Activated T-helper 17 cell treated with anti-CD3 and anti-CD28 coated beads, Interleukin-2, amount 50 U/mL, for 72 hours (primary cell): ENCODE results near the gene DCT. TPM values are rescaled to one million over a fixed set of nuclear protein-coding genes. Genes with fewer than 3 reads are reported as not detected.
A peak's percentile ranks its signal among the peaks of the same experiment; 100 is the strongest.

Source experiments
- ATAC-seq: fragments of 150-1000 bp; cut with Tn5 transposase; replicated peaks from 2 replicates; pipeline ENCODE4 v1.10.0; 2021; ENCODE audit warnings: mild to moderate bottlenecking, moderate library complexity
- H3K27ac Mint-ChIP-seq: one replicate; pipeline ENCODE4 v1.8.0; 2022; ENCODE audit warnings: mixed read lengths
- H3K27me3 Mint-ChIP-seq: one replicate; pipeline ENCODE4 v1.8.0; 2022; ENCODE audit warnings: mixed read lengths
- H3K36me3 Mint-ChIP-seq: one replicate; pipeline ENCODE4 v1.8.0; 2022; ENCODE audit warnings: low read depth, mild to moderate bottlenecking, mixed read lengths
- H3K4me1 Mint-ChIP-seq: one replicate; pipeline ENCODE4 v1.8.0; 2022; ENCODE audit warnings: mixed read lengths
- H3K4me3 Mint-ChIP-seq: one replicate; pipeline ENCODE4 v1.8.0; 2022; ENCODE audit warnings: mild to moderate bottlenecking, mixed read lengths
- H3K9me3 Mint-ChIP-seq: one replicate; pipeline ENCODE4 v1.8.0; 2022; ENCODE audit warnings: mixed read lengths
- total RNA-seq, 2 donors: library from RNA; stranded (reverse); gene quantifications; one replicate each; pipeline ENCODE4 v1.2.3, GENCODE V29; 2022

The DCT gene
- total RNA-seq, 2 donors from 2014 or later, result 0.29 TPM; not detected in 1

DNA sequence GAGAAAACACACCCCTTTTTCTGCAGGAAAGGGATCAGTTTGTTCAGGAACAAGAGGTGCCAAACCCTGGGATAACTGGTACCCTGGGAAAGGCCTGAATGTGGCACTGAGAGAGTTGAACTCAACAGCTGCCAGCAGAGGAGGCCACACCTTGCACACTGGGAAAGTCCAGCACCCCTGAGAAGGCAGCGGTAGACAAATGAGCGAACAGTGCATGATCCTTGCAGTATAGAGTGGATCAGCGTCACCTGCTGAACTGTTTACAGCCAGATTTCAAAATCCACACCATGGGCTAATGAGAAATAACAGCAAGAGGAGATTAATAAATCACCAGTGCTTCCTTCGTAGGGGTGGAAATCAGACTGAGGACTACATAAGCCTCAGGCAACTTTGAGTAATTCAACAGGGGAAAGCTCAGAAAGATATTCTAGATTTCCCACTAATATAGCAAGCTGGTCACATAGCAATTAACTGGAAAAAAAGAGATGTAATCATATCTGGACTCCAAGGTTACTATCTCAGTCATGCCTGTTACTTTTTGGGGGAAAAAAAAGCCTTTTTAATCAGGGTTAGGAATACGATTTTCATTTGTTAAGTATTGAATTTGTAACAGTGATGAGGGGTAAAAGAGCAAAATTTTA lies 52.0 kb downstream of the DCT start:
- ATAC-seq, result no peak
- Mint-ChIP-seq H3K4me3 (no peak overlapping the region), H3K36me3 (no peaks in the 10 kb centered on the region), H3K27me3 (peaks cover 19% of the 10 kb centered on the region), H3K9me3 (no peaks in the 10 kb centered on the region), H3K4me1 (no peaks in the 10 kb centered on the region), H3K27ac (no peak overlapping the region)

DNA sequence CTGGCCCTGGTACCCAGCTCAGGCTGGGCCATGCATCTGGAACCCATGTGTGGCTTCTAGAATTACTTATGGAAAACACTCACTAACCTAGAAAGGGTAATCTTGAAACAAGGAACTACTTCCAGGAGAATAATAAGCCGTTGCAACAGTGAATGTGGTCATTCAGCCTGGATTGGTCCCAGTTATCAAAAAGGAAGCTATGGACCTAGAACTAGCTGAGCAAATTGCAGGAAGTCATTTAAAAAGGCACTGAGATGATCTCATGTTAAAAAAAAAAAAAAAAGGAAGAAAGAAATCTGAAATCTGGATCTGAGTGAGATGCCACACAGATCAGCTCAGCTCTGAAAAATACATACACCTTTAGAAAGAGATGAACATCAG lies 59.6 kb downstream of the DCT start:
- Mint-ChIP-seq H3K27me3 (peaks cover 25% of the 10 kb centered on the region), H3K36me3 (no peaks in the 10 kb centered on the region), H3K4me3 (no peak overlapping the region), H3K4me1 (peaks cover 15% of the 10 kb centered on the region), H3K27ac (peak overlapping the region; percentile 93), H3K9me3 (no peaks in the 10 kb centered on the region)
- ATAC-seq, result no peak

DNA sequence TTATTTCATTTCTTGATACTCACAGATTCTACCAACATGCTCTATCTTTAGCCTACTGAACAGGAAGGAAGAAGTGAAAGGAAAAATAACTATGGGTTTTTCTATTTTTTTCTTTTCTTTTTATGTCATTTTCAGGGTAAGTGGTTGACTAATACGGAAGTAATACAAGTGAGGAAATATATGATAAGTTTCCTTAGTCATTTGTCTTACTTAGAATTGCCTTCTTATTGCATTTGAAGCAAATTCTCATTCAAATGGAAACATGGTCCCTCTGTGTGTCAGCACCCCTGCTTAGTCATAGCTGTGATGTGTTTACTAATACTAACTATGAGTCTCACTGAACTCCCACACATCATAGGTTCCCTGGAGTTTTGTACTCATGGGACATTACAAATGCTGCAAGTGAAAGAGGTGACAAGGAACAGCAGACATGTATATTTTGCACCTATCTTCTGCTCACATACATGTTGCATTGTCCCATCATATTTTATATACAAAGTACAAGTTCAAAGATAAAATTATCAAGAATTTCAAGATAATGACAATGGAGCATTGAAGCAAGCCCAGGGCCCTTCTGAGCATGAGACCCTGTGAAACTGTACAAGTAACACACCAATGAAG lies 60.1 kb downstream of the DCT start:
- Mint-ChIP-seq H3K4me3 (peak overlapping the region; percentile 68), H3K36me3 (no peaks in the 10 kb centered on the region), H3K27ac (peak overlapping the region; percentile 93), H3K4me1 (peaks cover 15% of the 10 kb centered on the region), H3K27me3 (peaks cover 23% of the 10 kb centered on the region), H3K9me3 (no peaks in the 10 kb centered on the region)
- peak; percentile 95 for ATAC-seq

DNA sequence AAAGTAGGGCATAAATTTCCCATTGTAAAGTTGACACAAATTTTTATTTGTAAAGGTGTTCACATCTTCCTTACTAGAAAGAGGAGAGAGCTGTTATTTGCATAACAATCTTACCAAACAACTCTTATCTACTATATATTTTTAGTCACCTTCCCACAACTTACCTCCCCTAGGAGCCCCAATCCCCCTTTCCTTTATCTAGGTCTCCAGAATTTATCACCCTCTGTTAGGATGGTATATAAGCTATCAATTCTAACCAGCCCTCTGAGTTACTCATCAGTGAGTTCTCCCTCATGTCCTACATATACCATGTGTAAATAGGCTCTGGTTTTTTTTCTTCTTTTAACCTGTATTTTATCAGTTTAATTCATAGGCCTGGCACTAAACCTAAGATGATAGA lies 62.2 kb downstream of the DCT start:
- peaks cover 15% of the 10 kb centered on the region for H3K4me1 Mint-ChIP-seq
- H3K27me3 Mint-ChIP-seq, result peaks cover 18% of the 10 kb centered on the region
- ATAC-seq, result no peak
- H3K4me3 Mint-ChIP-seq, result no peak overlapping the region
- no peak overlapping the region for H3K27ac Mint-ChIP-seq
- H3K9me3 Mint-ChIP-seq, result no peaks in the 10 kb centered on the region
- no peaks in the 10 kb centered on the region for H3K36me3 Mint-ChIP-seq

DNA sequence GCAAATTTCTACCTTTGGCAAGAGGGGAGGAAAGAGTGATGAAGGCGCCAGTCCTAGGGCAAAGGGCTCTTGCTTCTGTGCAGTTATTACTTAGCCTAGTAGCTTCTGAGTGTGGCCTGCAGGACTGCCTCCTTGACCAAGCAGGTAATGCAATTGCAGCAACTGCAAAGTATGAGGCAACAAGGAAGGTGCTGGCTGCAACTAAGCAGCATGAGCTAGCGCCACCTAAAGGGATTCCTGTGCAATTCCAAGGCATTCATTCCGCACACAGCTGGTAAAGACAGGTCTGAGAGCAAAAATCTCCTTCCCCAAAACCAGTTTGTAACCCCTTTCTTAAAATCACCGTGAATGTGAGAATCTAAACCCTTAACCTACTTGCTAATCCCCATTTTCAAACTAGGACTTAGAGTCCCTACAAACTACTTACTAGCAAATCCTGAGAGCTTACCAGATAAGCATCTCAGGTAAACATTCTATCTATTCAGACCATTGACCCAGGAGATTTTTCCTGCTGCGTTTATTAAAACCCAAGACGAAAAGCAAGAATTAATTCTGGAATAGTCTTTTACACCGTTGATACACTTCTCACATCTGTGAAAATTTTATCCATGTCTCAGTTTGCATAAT lies 62.9 kb downstream of the DCT start:
- Mint-ChIP-seq H3K4me3 (no peak overlapping the region), H3K4me1 (peaks cover 15% of the 10 kb centered on the region), H3K27me3 (peaks cover 18% of the 10 kb centered on the region), H3K27ac (no peak overlapping the region), H3K36me3 (no peaks in the 10 kb centered on the region), H3K9me3 (no peaks in the 10 kb centered on the region)
- ATAC-seq, result no peak

DNA sequence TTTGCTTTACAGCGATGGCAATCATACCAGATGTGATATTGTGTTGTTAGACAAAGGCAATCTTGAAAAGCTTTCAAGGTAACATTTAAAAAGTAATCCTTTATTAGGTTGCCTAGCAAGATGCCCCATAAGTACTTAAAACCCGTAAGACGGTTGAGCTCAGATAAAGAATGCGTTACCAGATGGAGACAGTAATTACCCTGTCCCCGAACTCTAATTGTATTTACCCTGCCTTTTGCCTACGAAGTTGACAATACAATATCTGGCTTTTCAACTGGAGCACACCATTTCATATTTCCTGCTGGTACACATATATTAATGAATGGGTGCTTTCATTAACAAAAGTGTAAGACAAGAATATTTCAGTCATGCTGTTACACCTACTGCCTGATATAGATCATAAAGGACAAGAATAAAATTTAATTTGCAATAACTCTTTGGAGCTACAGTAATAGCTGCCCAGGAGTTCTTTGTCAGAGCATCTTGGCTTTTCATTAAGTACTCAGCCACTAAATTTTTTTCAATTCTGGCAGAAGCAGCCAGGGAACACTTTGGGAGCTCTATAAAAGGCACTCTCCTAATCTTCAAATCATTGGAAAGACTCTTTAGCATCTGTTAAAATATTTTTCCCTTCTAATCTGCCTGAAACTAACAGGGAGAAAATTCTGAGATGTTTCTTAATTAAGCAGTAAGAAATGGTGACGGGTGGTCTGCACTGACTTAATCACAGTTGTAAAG lies 63.8 kb downstream of the DCT start:
- Mint-ChIP-seq H3K36me3 (no peaks in the 10 kb centered on the region), H3K4me1 (peaks cover 15% of the 10 kb centered on the region), H3K9me3 (no peaks in the 10 kb centered on the region), H3K27me3 (peaks cover 17% of the 10 kb centered on the region), H3K4me3 (no peak overlapping the region), H3K27ac (no peak overlapping the region)
- no peak for ATAC-seq

DNA sequence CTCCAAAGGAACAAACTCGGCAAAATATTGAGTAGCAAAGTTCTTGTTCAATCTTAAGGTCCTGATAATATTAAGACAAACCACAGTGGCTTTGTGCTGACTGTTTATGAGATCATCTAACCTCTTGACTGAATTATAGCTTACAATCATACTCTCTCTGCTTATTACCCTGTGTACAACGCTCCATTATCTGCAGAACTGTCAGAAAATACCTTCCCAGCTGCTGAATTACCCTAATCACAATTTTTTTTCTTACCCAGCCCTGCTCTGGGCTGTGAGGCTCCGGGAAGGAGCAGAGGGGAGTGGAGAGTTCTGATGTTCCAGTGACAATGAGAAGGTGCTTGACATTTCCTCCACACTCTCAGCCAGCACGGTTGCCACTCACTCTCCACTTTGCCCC lies 64.8 kb downstream of the DCT start:
- Mint-ChIP-seq H3K27me3 (peaks cover 17% of the 10 kb centered on the region), H3K9me3 (no peaks in the 10 kb centered on the region), H3K36me3 (no peaks in the 10 kb centered on the region), H3K4me1 (peaks cover 11% of the 10 kb centered on the region), H3K27ac (no peak overlapping the region), H3K4me3 (no peak overlapping the region)
- no peak for ATAC-seq

DNA sequence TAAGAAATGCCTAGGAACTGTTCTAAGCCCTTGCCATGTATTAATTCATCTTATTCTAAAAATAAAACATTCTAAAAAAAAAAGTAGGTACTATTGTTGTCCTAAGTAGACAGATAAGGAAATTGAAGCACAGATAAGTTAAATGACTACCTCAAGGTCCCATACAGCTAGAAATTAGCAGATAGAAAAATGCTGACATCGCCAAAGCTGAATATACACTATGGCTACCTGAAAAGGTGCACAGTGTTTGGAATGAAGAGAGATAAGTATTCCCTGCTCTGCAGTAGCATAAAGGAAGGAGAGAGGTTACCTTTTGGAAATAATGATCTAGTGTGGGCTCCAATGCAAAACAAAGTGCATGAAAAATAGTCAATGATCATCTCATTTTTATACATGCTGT lies 65.3 kb downstream of the DCT start:
- Mint-ChIP-seq H3K27me3 (peaks cover 17% of the 10 kb centered on the region), H3K9me3 (no peaks in the 10 kb centered on the region), H3K36me3 (no peaks in the 10 kb centered on the region), H3K4me3 (no peak overlapping the region), H3K27ac (no peak overlapping the region), H3K4me1 (peaks cover 7% of the 10 kb centered on the region)
- no peak for ATAC-seq

DNA sequence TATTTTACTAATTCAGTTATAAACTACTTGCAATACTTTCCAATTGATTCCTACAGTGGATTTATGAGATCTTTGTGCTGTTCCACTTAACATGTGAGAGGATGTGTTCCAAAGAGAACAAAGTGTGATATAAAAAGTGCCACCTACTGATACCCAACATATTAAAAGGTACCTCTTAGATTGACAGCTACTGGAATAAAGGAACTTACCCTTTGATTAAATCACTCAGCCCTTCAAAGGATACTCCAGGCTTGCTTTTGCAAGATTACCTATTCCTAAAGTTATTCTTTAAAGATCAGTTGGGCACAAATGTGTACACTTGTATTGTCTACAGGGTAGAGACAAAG lies 65.9 kb downstream of the DCT start:
- Mint-ChIP-seq H3K36me3 (no peaks in the 10 kb centered on the region), H3K27me3 (peaks cover 22% of the 10 kb centered on the region), H3K9me3 (peaks cover 4% of the 10 kb centered on the region), H3K27ac (no peak overlapping the region), H3K4me3 (no peak overlapping the region), H3K4me1 (peaks cover 1% of the 10 kb centered on the region)
- no peak for ATAC-seq

DNA sequence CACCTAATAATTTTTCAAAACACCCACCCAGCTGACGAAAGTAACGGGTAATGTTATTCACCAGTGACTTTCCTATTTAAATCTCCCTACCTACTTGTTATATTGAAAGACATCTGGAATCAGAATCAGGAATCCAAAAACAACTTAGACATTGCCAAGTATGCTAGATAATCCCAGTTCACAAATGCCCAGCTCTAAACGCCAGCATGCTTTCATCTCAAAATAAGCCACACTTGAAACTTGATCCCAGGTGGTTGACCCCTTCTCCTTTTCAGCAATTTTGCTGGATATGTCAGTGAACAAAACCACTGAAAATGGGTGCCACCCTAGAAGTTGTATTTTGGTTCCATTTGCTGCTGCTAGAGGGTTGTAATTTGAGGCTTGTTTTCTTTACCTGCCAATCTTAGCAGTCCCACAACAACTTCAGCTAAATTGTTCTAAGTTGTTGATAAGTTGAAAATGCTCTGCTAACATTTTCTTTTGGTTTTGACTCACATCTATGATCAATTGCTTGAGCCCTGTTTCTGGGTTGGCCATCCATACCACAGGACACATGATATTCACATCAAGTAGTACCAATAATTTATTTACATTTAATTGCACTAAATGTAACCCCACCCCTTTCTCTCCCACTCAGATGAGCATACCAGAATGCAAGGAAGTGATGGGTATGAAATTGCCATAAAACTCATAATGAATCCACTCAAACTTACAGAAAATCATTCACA lies 66.4 kb downstream of the DCT start:
- ATAC-seq, result no peak
- Mint-ChIP-seq H3K9me3 (peaks cover 4% of the 10 kb centered on the region), H3K4me3 (no peak overlapping the region), H3K27ac (no peak overlapping the region), H3K27me3 (peaks cover 27% of the 10 kb centered on the region), H3K4me1 (no peaks in the 10 kb centered on the region), H3K36me3 (no peaks in the 10 kb centered on the region)

DNA sequence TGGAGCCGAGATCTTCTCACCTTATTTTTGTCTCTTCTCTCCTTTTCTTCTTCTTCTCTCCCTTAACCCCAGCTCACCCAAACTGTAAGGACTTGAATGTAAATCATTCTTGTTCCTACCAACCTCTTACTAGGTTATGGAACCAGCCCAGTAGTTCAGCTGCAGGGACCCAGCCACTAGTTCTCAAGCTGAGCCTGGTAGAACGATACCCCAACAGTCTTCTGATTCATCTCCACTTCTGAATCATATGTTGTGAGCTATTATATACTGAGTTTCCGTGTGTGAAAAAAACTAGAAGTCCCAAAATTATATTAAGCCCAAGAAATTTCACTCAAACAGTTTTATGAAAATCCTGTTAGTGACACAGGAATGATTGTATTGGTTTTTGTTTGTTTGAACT lies 67.7 kb downstream of the DCT start:
- no peak overlapping the region for H3K4me3 Mint-ChIP-seq
- peaks cover 27% of the 10 kb centered on the region for H3K27me3 Mint-ChIP-seq
- no peak overlapping the region for H3K27ac Mint-ChIP-seq
- no peaks in the 10 kb centered on the region for H3K36me3 Mint-ChIP-seq
- ATAC-seq, result peak; percentile 46
- no peaks in the 10 kb centered on the region for H3K4me1 Mint-ChIP-seq
- peaks cover 4% of the 10 kb centered on the region for H3K9me3 Mint-ChIP-seq

DNA sequence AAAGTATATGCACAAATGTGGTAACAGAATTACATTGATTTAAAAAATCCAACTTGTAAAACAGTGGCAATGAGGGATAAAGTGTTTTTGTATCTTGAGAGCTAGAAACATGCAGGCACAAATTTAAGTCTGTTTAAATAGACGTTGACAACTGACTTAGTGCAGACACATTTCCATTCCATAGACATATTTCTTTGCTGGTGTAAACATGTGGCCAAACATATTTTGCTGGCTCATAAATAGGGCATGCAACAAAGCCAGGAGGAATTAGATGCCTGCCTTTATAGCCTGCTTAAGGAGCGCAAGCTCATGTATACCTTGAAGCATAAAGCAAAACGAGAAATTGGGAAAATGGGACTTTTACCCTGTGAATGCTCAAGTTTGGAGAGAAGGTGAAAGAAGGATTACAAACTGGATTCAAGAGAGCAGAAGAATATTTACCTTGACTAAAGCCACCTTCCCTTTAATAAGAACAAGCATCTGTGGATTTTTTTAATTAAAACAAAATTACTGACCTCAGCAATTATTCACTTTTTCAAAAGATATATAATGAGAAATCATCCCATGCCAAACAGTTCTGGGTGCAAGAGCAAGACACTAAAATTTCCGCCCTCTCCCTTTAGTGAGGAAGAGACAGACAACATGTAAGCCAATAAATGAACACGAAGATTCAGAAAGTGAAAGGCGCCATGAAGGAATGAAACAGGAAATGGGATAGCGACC lies 71.0 kb downstream of the DCT start:
- no peaks in the 10 kb centered on the region for H3K4me1 Mint-ChIP-seq
- no peak overlapping the region for H3K27ac Mint-ChIP-seq
- H3K27me3 Mint-ChIP-seq, result peaks cover 26% of the 10 kb centered on the region
- ATAC-seq, result no peak
- no peak overlapping the region for H3K4me3 Mint-ChIP-seq
- H3K36me3 Mint-ChIP-seq, result no peaks in the 10 kb centered on the region
- peaks cover 4% of the 10 kb centered on the region for H3K9me3 Mint-ChIP-seq

DNA sequence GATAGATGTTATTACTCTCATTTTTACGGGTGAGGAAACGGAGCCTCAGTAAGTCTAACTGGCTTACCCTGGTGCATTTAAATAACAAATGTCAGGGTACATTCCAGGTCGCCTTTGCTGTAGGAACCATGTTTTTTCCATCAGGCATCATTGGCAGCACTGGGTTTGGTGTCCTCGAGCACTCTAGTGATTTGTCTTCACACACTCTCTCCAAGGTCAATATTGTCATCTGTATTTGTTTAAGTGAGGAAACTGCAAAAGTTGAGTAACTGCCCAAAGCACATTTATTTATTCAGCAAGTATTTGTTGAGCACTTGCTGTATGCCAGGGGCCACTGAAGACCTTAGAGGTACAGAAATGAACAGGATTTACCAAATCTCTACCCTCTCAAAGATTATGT lies 78.6 kb downstream of the DCT start:
- no peaks in the 10 kb centered on the region for H3K9me3 Mint-ChIP-seq
- H3K4me1 Mint-ChIP-seq, result no peaks in the 10 kb centered on the region
- H3K4me3 Mint-ChIP-seq, result no peak overlapping the region
- H3K27ac Mint-ChIP-seq, result no peak overlapping the region
- ATAC-seq, result no peak
- H3K27me3 Mint-ChIP-seq, result peaks cover 19% of the 10 kb centered on the region
- H3K36me3 Mint-ChIP-seq, result no peaks in the 10 kb centered on the region

DNA sequence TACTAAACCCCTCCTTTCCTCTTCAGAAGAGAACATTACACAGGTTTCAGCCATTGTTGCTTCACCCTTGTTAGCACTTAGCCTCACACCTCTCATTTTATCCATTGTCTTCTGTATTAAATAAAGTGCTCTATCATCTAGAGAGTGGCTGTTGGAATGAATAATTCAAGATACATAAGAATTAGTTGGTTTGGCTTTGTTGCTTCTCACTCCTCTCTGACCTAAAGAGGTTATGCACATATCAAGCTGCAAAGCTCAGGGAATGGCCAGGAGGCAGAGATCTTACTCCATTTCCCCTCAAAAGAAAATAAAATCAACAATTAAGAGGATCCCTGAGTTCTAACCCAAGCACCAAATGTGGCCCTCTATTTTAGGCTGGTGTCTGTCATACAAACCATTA lies 79.7 kb downstream of the DCT start:
- Mint-ChIP-seq H3K4me1 (no peaks in the 10 kb centered on the region), H3K27ac (no peak overlapping the region), H3K4me3 (no peak overlapping the region), H3K36me3 (no peaks in the 10 kb centered on the region), H3K9me3 (no peaks in the 10 kb centered on the region), H3K27me3 (peaks cover 19% of the 10 kb centered on the region)
- no peak for ATAC-seq
